ENCODE measurements around the gene IGFBPL1. TPM values are rescaled to one million over a fixed set of nuclear protein-coding genes. Genes with fewer than 3 reads are reported as not detected.

The IGFBPL1 gene
- total RNA-seq, 1 donor: 0.36 TPM

DNA sequence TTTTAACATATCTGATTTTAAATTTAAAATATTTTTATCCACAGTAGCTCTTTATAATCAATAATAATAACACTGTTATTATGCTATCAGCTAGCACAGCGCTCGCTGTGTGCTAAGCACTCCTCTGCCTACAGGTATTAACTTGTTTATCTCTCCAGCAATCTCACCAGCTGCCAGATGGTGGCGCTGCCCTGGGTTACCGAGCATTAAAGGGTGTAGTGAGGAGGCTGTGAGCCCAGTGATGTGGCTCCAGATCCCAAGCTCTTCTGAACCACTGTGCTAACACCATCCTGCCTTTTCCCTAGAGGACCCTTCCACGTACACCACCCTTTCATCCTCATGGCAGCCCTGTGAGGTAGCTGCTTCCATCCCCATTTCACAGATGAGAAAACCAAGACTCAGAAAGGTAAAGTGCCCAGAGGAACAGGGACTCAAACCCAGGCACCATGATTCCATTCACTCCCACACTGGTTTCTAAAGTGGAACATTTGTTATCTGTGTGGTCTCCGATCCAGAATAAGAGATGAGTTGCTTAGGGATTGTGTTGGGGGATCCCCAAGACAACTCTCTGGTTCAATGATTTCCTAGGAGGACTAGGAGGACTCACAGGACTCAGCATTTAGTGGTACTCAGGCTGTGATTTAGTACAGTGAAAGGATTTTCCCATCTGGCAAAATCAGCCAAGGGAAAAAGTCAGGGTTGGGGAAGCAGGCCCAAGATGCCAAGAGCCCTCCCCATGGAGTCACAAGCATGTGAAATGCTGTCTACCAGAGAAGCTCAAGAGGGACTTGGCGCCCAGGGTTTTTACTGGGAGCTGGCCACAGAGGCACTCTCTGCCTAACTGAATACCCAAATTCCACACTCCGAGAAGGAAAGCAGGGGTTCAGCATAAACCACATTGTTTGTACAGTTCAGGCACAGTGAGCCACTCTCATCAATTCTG, 7.0 kb downstream of the IGFBPL1 start:
- peak; percentile 58 for TF ChIP-seq CTCF (IDR thresholded peaks at IDR 0.05; ENCODE audit: extremely low read depth, low read depth, low read length)

GRCh38 chr9:38416461-38416860, 7.8 kb downstream of the IGFBPL1 start:
- Histone ChIP-seq H3K27me3 (ENCODE audit: insufficient read depth, low read length) (peaks cover 53% of the 10 kb centered on the region), H3K4me3 (ENCODE audit: insufficient read depth, low read length) (no peak overlapping the region), H3K36me3 (ENCODE audit: insufficient read depth, low read length) (no peaks in the 10 kb centered on the region), H3K9me3 (ENCODE audit: low read depth, low read length) (no peaks in the 10 kb centered on the region), H3K27ac (ENCODE audit: low read depth, low read length) (no peak overlapping the region), H3K79me2 (ENCODE audit: insufficient read depth, low read length) (no peaks in the 10 kb centered on the region), H3K4me1 (ENCODE audit: insufficient read depth, low read length) (no peaks in the 10 kb centered on the region), H4K20me1 (ENCODE audit: insufficient read depth, low read length) (no peaks in the 10 kb centered on the region), H2AFZ (ENCODE audit: low read length) (no peak overlapping the region), H3K4me2 (ENCODE audit: insufficient read depth, low read length) (no peak overlapping the region)
- TF ChIP-seq CTCF (IDR thresholded peaks at IDR 0.05; ENCODE audit: extremely low read depth, low read depth, low read length): no peak
- no peak for DNase-seq (ENCODE audit: insufficient read length, low spot score, missing footprints)

More for the DNA sequence above, 7.0 kb downstream of the IGFBPL1 start:
- H3K4me2 ChIP-seq (ENCODE audit: insufficient read depth, low read length): no peak overlapping the region
- H3K4me1 ChIP-seq (ENCODE audit: insufficient read depth, low read length): no peaks in the 10 kb centered on the region
- no peaks in the 10 kb centered on the region for H3K36me3 ChIP-seq (ENCODE audit: insufficient read depth, low read length)
- DNase-seq (ENCODE audit: insufficient read length, low spot score, missing footprints): peak; percentile 80
- no peaks in the 10 kb centered on the region for H3K9me3 ChIP-seq (ENCODE audit: low read depth, low read length)
- H3K4me3 ChIP-seq (ENCODE audit: insufficient read depth, low read length): no peak overlapping the region
- no peaks in the 10 kb centered on the region for H3K79me2 ChIP-seq (ENCODE audit: insufficient read depth, low read length)
- H4K20me1 ChIP-seq (ENCODE audit: insufficient read depth, low read length): no peaks in the 10 kb centered on the region
- peaks cover 53% of the 10 kb centered on the region for H3K27me3 ChIP-seq (ENCODE audit: insufficient read depth, low read length)
- H2AFZ ChIP-seq (ENCODE audit: low read length): no peak overlapping the region
- no peak overlapping the region for H3K27ac ChIP-seq (ENCODE audit: low read depth, low read length)

GRCh38 chr9:38415856-38416255, 8.4 kb downstream of the IGFBPL1 start:
- Histone ChIP-seq H3K36me3 (ENCODE audit: insufficient read depth, low read length) (no peaks in the 10 kb centered on the region), H2AFZ (ENCODE audit: low read length) (no peak overlapping the region), H3K4me3 (ENCODE audit: insufficient read depth, low read length) (no peak overlapping the region), H3K4me1 (ENCODE audit: insufficient read depth, low read length) (no peaks in the 10 kb centered on the region), H3K4me2 (ENCODE audit: insufficient read depth, low read length) (no peak overlapping the region), H3K27me3 (ENCODE audit: insufficient read depth, low read length) (peaks cover 56% of the 10 kb centered on the region), H3K9me3 (ENCODE audit: low read depth, low read length) (no peaks in the 10 kb centered on the region), H3K79me2 (ENCODE audit: insufficient read depth, low read length) (no peaks in the 10 kb centered on the region), H4K20me1 (ENCODE audit: insufficient read depth, low read length) (no peaks in the 10 kb centered on the region), H3K27ac (ENCODE audit: low read depth, low read length) (no peak overlapping the region)
- no peak for TF ChIP-seq CTCF (IDR thresholded peaks at IDR 0.05; ENCODE audit: extremely low read depth, low read depth, low read length)
- DNase-seq (ENCODE audit: insufficient read length, low spot score, missing footprints): no peak

DNA sequence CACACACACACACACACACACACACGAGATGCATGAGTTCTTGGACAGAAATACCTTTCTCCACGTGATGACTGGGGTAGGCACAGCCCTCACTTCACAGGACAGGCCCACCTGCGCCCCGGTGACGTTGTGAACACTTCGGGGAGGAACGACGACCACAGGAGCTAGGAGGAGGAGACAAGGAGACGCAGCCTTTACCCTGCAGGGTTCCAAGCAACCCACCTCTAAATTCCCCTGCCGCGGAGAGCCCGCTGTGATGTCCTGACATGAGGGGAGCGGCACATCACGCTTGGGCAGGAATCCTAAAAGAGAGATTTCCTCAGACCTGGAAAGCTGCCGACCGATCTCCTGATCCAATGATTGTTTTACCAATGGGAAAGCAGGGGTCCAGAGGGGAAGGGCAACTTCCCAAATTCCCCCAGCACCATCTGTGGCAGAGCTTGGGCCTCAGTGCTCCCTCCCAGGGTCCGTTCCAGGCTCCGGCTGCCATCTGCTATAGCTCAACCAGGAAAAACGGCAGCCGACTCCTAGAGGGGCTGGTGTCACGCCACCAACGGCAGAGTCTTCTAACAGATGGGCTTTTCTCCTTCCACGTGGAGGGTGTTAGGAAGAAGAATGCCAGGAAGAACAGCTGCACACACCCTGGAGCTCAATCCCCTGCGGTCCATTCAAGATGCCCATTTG, 10.1 kb downstream of the IGFBPL1 start:
- no peak for DNase-seq (ENCODE audit: insufficient read length, low spot score, missing footprints)
- Histone ChIP-seq H2AFZ (ENCODE audit: low read length) (no peak overlapping the region), H3K27me3 (ENCODE audit: insufficient read depth, low read length) (peaks cover 56% of the 10 kb centered on the region)

More for the DNA sequence above, 10.1 kb downstream of the IGFBPL1 start:
- no peaks in the 10 kb centered on the region for H4K20me1 ChIP-seq (ENCODE audit: insufficient read depth, low read length)
- TF ChIP-seq CTCF (IDR thresholded peaks at IDR 0.05; ENCODE audit: extremely low read depth, low read depth, low read length): no peak
- H3K4me3 ChIP-seq (ENCODE audit: insufficient read depth, low read length): no peak overlapping the region
- H3K27ac ChIP-seq (ENCODE audit: low read depth, low read length): no peak overlapping the region
- H3K4me2 ChIP-seq (ENCODE audit: insufficient read depth, low read length): no peak overlapping the region
- no peaks in the 10 kb centered on the region for H3K4me1 ChIP-seq (ENCODE audit: insufficient read depth, low read length)
- H3K9me3 ChIP-seq (ENCODE audit: low read depth, low read length): no peaks in the 10 kb centered on the region
- no peaks in the 10 kb centered on the region for H3K79me2 ChIP-seq (ENCODE audit: insufficient read depth, low read length)
- no peaks in the 10 kb centered on the region for H3K36me3 ChIP-seq (ENCODE audit: insufficient read depth, low read length)

All from osteoblast (primary cell).